GM18517 (cell line): Measurements from ENCODE around the gene SPIN2A.
"Not testable (repeated sequence)": the region's sequence is repeated elsewhere in the genome, so short reads cannot be mapped to it uniquely, and the experiment has no call there.

Experiments
- ATAC-seq: cut with Tn5 transposase; IDR thresholded peaks from one replicate; pipeline ENCODE4 v1.9.1; 2021; ENCODE audit warnings: mild to moderate bottlenecking, moderate library complexity; ENCODE audit not compliant: unreplicated experiment

The SPIN2A gene

GRCh38 chrX:57103489-57103888 lies 33.7 kb downstream of the SPIN2A start:
- ATAC-seq, result no peak

DNA sequence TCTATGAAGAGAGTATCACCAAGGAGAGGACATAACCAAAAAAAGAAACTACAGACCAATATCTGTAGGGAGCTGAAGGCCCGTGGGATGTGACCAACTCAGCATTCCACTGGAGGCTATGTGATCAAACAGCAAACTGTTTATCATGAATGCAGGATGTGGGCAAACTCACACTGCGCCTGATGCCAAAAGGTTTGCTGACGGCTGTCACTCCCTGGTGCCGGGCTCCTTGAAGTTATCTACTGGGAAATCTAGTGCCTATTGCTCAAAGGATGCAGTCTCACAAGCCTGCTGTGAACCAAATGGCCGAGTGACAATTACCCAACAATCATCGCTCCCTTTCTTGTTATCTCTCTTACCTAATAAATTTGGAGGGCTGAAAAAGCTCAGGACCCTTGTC lies 34.3 kb downstream of the SPIN2A start:
- ATAC-seq, result not testable (repeated sequence)
